ENCODE results near the gene MYL3. TPM values are rescaled to one million over a fixed set of nuclear protein-coding genes. Genes with fewer than 3 reads are reported as not detected.

MYL3 gene
- total and polyA plus RNA-seq, 4 donors: 1.8 to 14.3 (median 2.8) TPM

DNA sequence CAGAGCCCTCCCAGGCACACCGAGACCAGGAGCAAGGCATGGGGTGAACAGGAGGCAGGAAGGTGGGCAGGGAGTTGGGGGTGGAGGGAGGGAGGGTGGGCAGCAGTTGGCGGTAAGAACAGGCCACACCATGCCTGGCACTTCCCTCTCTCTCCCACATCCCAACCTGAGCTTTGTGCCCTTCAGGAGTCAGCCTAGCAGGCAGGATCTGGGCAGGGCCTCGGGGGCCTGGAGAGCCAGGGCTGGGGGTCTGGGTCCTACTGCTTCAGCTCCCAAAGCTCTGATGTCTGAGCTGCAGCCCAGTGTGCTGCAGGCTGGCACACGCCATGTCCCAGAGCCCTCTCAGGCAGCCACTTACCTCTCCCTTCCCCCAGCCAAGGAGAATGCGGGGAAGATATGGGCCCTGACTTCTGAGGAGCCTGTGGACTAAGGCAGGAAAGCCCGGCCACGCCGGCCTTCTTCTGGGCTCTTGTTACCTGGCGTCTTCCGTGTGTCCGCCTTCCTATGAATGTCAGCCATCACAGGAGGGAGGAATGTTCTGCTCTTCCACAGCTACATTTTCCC lies 2.9 kb upstream of the MYL3 start:
- DNase-seq: peak in 1 of 2 donors; percentile 46
- intact Hi-C loops (cut with DNase I): loop anchor here (2.0 to 10.0 kb wide), 4 partner anchors 27 to 459 kb away; no protein-coding TSS in a partner anchor
- no peaks in the 10 kb centered on the region for H3K4me1 ChIP-seq (ENCODE audit: control insufficient read depth in 1 of 2, insufficient read depth in 2 of 2, low read length in 2 of 2)
- H3K4me3 ChIP-seq (ENCODE audit: low read length in 2 of 2): no peak overlapping the region
- ATAC-seq (ENCODE audit: low FRiP score): no peak
- 83 to 85% methylated on average over 11 of the region's 11 CpGs for WGBS, 2 donors
- H3K9me3 ChIP-seq (ENCODE audit: control insufficient read depth, low read length): no peaks in the 10 kb centered on the region
- H3K27ac ChIP-seq (ENCODE audit: low read depth in 1 of 2, low read length in 2 of 2): no peak overlapping the region
- no peaks in the 10 kb centered on the region for H3K27me3 ChIP-seq (ENCODE audit: control insufficient read depth in 1 of 2, insufficient read depth in 2 of 2, low read length in 1 of 2)
- H3K36me3 ChIP-seq (ENCODE audit: control insufficient read depth in 1 of 2, insufficient read depth in 2 of 2, low read length in 1 of 2): no peaks in the 10 kb centered on the region

DNA sequence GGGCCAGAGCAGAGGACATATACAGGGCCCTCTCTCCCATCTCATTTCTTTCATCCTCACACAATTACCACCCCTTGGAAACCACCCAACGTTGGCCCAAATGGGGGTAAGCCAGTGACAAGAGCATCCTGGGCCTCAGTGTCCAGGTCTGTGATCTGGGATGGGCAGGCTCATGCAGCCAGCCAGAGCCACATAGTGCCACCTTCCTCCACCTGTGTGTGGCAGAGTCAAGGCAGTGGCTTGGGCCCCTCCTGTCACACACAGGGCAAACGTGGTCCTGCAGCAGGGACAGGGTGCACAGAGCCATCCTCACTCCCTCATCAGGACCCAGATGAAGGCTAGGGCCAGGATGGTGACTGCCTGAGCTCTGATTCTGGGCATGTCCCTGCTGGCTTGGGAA lies 2.3 kb upstream of the MYL3 start:
- no peaks in the 10 kb centered on the region for H3K36me3 ChIP-seq (ENCODE audit: control insufficient read depth in 1 of 2, insufficient read depth in 2 of 2, low read length in 1 of 2)
- intact Hi-C loops (cut with DNase I): loop anchor here (5.0 to 10.0 kb wide), 2 partner anchors 42 to 459 kb away; no protein-coding TSS in a partner anchor
- H3K4me1 ChIP-seq (ENCODE audit: control insufficient read depth in 1 of 2, insufficient read depth in 2 of 2, low read length in 2 of 2): no peaks in the 10 kb centered on the region
- 75 to 76% methylated on average over 2 of the region's 2 CpGs for WGBS, 2 donors
- DNase-seq (peak; percentile 30 to 52), ATAC-seq (ENCODE audit: low FRiP score) (no peak)
- H3K27ac ChIP-seq (ENCODE audit: low read depth in 1 of 2, low read length in 2 of 2): no peak overlapping the region
- no peaks in the 10 kb centered on the region for H3K27me3 ChIP-seq (ENCODE audit: control insufficient read depth in 1 of 2, insufficient read depth in 2 of 2, low read length in 1 of 2)
- H3K4me3 ChIP-seq (ENCODE audit: low read length in 2 of 2): no peak overlapping the region
- H3K9me3 ChIP-seq (ENCODE audit: control insufficient read depth, low read length): no peaks in the 10 kb centered on the region

DNA sequence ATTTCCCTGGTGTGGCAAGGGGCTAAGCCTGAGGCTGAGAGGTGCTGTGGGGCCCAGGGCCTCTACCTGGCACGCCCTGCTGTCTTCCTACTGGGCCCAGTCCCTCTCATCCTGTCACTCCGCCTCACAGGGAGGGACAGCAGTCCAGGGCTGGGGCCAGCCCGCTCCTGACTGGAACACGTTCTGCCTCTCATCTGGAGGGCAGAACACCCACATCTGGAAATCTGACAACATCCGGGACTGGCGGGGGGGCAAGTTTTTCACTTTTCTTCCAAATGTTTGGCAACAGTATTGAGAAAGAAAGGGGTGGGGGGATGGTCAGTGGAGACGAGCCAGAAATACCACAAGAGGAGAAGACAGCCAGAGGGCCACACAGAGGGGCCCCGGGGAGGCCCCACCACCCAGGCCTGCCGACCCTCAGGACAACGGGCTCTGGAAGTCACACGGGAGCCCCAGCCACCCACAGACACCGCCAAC lies 1.8 kb upstream of the MYL3 start:
- Histone ChIP-seq H3K36me3 (ENCODE audit: control insufficient read depth in 1 of 2, insufficient read depth in 2 of 2, low read length in 1 of 2) (no peaks in the 10 kb centered on the region), H3K4me1 (ENCODE audit: control insufficient read depth in 1 of 2, insufficient read depth in 2 of 2, low read length in 2 of 2) (no peaks in the 10 kb centered on the region), H3K9me3 (ENCODE audit: control insufficient read depth, low read length) (no peaks in the 10 kb centered on the region), H3K27me3 (ENCODE audit: control insufficient read depth in 1 of 2, insufficient read depth in 2 of 2, low read length in 1 of 2) (no peaks in the 10 kb centered on the region), H3K4me3 (ENCODE audit: low read length in 2 of 2) (no peak overlapping the region), H3K27ac (ENCODE audit: low read depth in 1 of 2, low read length in 2 of 2) (no peak overlapping the region)
- ATAC-seq (ENCODE audit: low FRiP score) (no peak), DNase-seq (peak; percentile 51 to 69)
- 62% methylated on average over 12 of the region's 12 CpGs for WGBS, 2 donors
- intact Hi-C loops (cut with DNase I): loop anchor here (5.0 to 10.0 kb wide), 2 partner anchors 42 to 460 kb away; no protein-coding TSS in a partner anchor

DNA sequence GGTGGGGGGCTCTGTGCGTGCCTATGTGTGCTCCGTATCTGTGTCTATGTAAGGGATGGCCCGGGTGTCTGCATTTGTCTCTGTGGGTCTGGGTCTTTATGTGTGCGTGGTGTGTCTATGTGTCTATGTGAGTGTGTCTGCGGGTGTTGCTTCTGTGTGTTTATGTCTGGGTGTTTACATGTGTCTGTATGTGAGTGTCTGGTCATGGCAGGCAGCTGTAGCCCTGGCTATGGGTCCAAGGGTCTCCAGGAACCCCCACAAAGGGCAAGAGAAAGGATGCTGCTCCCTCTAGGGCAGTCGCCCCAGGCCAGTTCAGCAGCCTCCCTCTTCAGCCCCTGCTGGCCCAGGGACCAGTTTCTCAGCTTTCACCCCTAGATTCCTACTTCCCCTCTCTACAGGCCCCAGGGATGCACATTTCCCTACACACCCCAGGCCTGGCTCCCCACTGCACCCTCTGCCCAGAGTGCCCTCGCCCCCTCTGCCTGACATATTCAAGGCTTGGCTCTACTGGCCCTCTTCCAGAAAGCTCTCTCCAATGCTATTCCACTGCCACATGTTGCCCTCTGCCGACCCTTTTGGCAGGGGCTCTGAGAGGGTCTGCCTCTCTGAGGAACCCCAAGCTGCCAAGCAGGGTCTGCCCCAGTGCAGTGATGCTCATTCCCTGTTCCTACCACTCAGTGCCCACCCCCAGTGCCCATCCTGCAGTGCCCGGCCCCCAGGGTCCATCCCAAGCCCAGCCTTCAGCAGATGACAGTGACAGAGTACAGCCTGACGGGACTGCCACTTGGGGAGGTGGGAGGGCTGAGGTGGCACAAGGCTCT lies 1.0 kb upstream of the MYL3 start:
- peak; percentile 42 to 62 for DNase-seq
- ATAC-seq (ENCODE audit: low FRiP score): no peak
- H3K9me3 ChIP-seq (ENCODE audit: control insufficient read depth, low read length): no peaks in the 10 kb centered on the region
- H3K27ac ChIP-seq (ENCODE audit: low read depth in 1 of 2, low read length in 2 of 2): no peak overlapping the region
- 86 to 87% methylated on average over 10 of the region's 10 CpGs for WGBS, 2 donors
- no peak overlapping the region for H3K4me3 ChIP-seq (ENCODE audit: low read length in 2 of 2)
- no peaks in the 10 kb centered on the region for H3K27me3 ChIP-seq (ENCODE audit: control insufficient read depth in 1 of 2, insufficient read depth in 2 of 2, low read length in 1 of 2)
- no peaks in the 10 kb centered on the region for H3K4me1 ChIP-seq (ENCODE audit: control insufficient read depth in 1 of 2, insufficient read depth in 2 of 2, low read length in 2 of 2)
- H3K36me3 ChIP-seq (ENCODE audit: control insufficient read depth in 1 of 2, insufficient read depth in 2 of 2, low read length in 1 of 2): no peaks in the 10 kb centered on the region
- intact Hi-C loops (cut with DNase I): loop anchor here in 1 of 2 donors (5.0 to 10.0 kb wide), 2 partner anchors 157 to 461 kb away; no protein-coding TSS in a partner anchor

DNA sequence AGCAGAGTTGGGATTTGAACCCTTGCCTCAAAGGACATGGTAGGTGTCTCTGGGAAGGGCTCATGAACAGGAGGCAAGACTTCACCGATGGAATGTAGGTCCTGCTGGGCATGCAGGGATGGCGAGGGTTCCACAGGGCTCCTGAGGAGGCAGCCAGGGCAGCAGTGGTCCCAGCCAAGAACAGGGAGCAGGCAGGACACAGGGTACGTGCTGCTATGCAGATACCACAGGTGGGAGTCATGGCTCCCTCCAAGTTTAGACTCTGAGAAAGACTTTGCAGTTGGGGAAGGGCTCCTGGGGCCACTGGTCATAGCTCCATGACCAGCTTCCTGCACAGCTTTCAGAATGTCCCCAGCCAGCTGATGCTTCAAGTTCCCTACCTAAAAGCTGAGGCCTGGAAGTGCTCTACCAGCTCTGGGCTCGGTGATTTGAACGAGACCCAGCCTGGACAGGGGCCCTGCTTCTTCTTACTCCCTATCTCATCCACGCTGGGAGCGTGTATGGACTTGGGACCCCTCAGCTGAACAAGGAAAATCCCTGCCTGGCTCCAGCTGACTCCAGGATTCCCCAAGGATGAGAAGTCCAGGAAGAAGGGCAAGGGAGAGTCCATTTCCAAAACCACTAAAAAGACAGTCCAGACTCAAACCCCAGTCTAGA lies 747 bp downstream of the MYL3 start:
- intact Hi-C loops (cut with DNase I): loop anchor here in 1 of 2 donors (5.0 to 10.0 kb wide), 2 partner anchors 155 to 462 kb away; no protein-coding TSS in a partner anchor
- H3K36me3 ChIP-seq (ENCODE audit: control insufficient read depth in 1 of 2, insufficient read depth in 2 of 2, low read length in 1 of 2): no peaks in the 10 kb centered on the region
- 83 to 85% methylated on average over 7 of the region's 7 CpGs for WGBS, 2 donors
- ATAC-seq (ENCODE audit: low FRiP score): no peak
- peak in 1 of 2 donors; percentile 37 for DNase-seq
- no peaks in the 10 kb centered on the region for H3K9me3 ChIP-seq (ENCODE audit: control insufficient read depth, low read length)
- H3K4me1 ChIP-seq (ENCODE audit: control insufficient read depth in 1 of 2, insufficient read depth in 2 of 2, low read length in 2 of 2): no peaks in the 10 kb centered on the region
- no peak overlapping the region for H3K4me3 ChIP-seq (ENCODE audit: low read length in 2 of 2)
- no peak overlapping the region for H3K27ac ChIP-seq (ENCODE audit: low read depth in 1 of 2, low read length in 2 of 2)
- no peaks in the 10 kb centered on the region for H3K27me3 ChIP-seq (ENCODE audit: control insufficient read depth in 1 of 2, insufficient read depth in 2 of 2, low read length in 1 of 2)

DNA sequence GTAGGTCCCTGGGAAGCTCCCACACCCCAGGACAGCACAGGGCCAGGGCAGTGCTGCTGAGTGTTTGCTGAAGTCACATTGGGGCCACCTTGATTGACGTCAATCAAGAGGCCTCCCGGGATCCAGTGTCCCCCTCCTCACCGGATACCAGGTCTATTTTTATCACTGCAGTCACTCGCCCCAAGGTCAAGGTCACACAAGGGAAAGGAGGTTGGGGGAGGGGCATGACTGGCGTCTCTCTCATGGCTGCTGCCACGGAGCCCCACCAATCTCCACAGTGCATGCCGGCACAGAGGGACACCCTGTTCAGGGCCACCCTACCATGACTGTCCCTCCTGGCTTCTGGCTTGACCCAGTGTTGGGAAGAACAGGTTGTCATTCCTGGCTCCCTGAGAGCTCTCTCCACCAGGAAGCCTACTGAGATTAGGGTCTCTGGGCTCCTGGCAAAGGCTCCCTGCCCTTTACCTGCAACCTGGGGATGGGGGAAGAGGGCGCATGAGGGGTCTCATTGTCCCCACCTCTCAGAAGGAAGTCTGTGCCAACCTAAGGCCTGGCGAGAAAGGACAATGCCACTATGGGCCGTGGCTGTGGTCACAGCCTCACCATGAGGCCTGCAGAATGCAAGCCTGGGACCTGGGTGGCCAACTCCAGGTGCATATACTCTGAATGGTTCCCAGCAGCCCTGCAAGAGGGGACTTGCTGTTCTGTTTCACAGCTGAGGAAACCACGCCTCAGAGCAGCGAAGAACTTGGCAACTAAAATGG lies 1.5 kb downstream of the MYL3 start:
- no peaks in the 10 kb centered on the region for H3K9me3 ChIP-seq (ENCODE audit: control insufficient read depth, low read length)
- H3K27ac ChIP-seq (ENCODE audit: low read depth in 1 of 2, low read length in 2 of 2): no peak overlapping the region
- no peak overlapping the region for H3K4me3 ChIP-seq (ENCODE audit: low read length in 2 of 2)
- ATAC-seq (ENCODE audit: low FRiP score) (no peak), DNase-seq (peak; percentile 25 to 36)
- intact Hi-C loops (cut with DNase I): loop anchor here in 1 of 2 donors (5.0 to 10.0 kb wide), 2 partner anchors 154 to 463 kb away; no protein-coding TSS in a partner anchor
- no peaks in the 10 kb centered on the region for H3K4me1 ChIP-seq (ENCODE audit: control insufficient read depth in 1 of 2, insufficient read depth in 2 of 2, low read length in 2 of 2)
- WGBS, 2 donors: 86 to 87% methylated on average over 12 of the region's 12 CpGs
- no peaks in the 10 kb centered on the region for H3K36me3 ChIP-seq (ENCODE audit: control insufficient read depth in 1 of 2, insufficient read depth in 2 of 2, low read length in 1 of 2)
- no peaks in the 10 kb centered on the region for H3K27me3 ChIP-seq (ENCODE audit: control insufficient read depth in 1 of 2, insufficient read depth in 2 of 2, low read length in 1 of 2)

DNA sequence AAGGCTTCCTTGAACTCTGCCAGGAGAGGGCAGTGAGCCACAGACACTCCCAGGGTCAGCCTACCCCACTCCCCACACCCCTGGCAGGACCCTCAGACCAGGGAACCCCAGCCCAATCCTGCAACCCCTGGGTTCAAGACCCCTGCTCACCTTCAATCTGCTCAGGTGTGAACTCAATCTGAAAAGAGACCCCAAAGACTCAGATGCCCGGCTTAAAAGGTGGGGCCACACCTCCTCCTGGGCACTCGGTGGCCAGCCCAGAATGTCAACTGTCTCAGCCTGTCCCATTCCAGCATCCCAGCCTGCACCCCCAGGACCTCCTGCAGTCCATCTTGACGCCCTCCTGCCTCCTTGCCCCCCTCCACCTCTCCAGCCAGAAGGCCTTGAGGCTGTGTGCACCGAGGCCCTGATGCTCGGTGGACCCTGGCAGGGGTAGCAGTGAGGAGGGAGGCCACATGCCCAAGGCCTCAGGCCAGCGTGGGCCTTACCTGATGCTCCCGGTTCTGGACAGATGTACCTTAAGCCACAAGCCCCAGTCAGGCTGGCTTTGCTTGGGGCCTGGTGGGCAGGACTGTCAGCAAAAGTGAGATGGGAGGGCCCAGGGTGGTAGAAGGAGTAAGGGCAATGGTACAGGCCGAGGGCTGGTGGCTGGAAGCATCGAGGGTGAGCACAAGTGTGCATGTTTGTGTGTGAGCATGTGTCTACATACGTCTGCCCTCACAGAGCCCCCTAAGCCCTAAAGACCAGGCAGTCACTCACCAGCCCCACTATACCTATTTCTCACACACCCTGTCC lies 2.2 kb downstream of the MYL3 start:
- Histone ChIP-seq H3K27ac (ENCODE audit: low read depth in 1 of 2, low read length in 2 of 2) (no peak overlapping the region), H3K27me3 (ENCODE audit: control insufficient read depth in 1 of 2, insufficient read depth in 2 of 2, low read length in 1 of 2) (no peaks in the 10 kb centered on the region), H3K36me3 (ENCODE audit: control insufficient read depth in 1 of 2, insufficient read depth in 2 of 2, low read length in 1 of 2) (no peaks in the 10 kb centered on the region), H3K4me1 (ENCODE audit: control insufficient read depth in 1 of 2, insufficient read depth in 2 of 2, low read length in 2 of 2) (no peaks in the 10 kb centered on the region), H3K4me3 (ENCODE audit: low read length in 2 of 2) (no peak overlapping the region), H3K9me3 (ENCODE audit: control insufficient read depth, low read length) (no peaks in the 10 kb centered on the region)
- intact Hi-C loops (cut with DNase I): loop anchor here in 1 of 2 donors (5.0 to 10.0 kb wide), 2 partner anchors 154 to 464 kb away; no protein-coding TSS in a partner anchor
- DNase-seq (peak; percentile 33 to 65), ATAC-seq (ENCODE audit: low FRiP score) (no peak)
- 91 to 94% methylated on average over 8 to 10 of the region's 10 CpGs for WGBS, 2 donors

All from aorta (tissue), 5 donors.